GM21717 (cell line): ENCODE measurements around the gene ELANE.

ENCODE experiments used
- ATAC-seq: cut with Tn5 transposase; IDR thresholded peaks from one replicate; pipeline ENCODE4 v1.9.1; 2021; ENCODE audit warnings: mild to moderate bottlenecking, moderate library complexity; ENCODE audit not compliant: unreplicated experiment

The ELANE gene

GRCh38 chr19:852136-853013 is at the start of gene ELANE:
TSS of gene ELANE (plus strand) at chr19:852303. CDS start at chr19:852329, 26 bp downstream.
- no peak for ATAC-seq

- ATAC-seq: no peak
Observed at GRCh38 chr19:802498-803098, 49.5 kb upstream of the ELANE start.

DNA sequence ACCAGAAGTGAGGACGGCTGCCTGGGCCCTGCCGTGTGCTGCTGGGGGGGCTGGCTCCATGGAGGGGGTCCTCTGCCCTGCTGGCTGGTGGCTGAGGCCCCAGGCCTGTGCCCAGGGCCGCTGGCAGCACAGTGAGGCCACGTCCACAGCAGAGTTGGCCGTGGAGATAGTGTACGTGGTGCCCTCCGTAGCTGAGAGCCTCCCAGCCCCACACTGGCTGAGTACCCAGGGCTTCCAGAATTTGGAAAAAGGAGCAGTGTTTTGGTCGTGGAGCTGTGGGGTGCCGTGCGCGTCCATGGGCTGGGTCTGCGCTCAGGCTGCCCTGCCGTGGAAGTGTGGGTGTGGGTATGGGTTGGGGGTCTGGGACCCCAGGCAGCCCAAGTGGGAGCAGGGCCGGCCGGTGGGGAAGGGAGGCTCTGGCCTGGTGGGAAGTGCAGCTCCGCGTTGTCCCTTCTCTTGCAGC is 49.0 kb upstream of the ELANE start:
- ATAC-seq: no peak

DNA sequence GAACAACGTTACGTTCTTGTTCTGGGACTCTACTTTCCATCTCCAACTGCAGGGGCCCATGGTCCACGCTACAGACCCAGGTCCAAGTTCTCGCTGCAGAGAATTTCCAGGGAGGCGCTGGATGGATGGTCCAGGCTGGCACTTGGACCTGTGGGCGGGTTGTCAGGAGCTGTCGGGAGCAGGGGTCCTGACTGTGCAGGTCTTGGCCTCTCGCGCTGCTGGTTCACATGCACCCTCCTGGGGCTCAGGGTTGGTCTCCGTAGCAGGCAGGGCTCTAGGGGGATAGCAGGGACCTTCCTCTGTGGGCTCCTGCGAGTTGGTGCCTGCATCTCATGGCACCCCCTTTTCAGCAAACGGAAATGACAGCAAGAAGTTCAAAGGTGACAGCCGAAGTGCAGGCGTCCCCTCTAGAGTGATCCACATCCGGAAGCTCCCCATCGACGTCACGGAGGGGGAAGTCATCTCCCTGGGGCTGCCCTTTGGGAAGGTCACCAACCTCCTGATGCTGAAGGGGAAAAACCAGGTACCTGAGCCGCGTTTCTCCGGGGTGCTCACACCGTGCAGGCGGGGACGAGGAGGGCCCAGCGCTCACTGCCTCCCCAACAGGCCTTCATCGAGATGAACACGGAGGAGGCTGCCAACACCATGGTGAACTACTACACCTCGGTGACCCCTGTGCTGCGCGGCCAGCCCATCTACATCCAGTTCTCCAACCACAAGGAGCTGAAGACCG is 48.3 kb upstream of the ELANE start:
- ATAC-seq: no peak

GRCh38 chr19:804419-805165 is 47.5 kb upstream of the ELANE start:
- ATAC-seq: no peak

DNA sequence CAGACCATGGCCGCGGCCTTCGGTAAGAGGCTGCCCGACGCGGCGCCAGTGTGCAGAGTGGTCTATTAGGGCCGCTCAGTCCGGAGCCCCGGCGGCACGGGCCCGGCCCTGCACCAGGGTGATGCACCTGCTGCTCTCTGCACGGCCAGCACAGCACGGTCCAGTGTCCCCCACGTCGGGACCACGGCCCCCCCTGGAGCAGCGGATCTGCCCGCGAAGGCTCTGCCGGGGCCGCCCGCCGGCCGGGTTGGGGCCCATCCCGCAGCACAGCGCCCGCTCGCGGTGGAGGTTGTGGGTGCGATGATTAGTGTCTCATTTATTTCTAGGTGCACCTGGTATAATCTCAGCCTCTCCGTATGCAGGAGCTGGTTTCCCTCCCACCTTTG is 46.9 kb upstream of the ELANE start:
- no peak for ATAC-seq

DNA sequence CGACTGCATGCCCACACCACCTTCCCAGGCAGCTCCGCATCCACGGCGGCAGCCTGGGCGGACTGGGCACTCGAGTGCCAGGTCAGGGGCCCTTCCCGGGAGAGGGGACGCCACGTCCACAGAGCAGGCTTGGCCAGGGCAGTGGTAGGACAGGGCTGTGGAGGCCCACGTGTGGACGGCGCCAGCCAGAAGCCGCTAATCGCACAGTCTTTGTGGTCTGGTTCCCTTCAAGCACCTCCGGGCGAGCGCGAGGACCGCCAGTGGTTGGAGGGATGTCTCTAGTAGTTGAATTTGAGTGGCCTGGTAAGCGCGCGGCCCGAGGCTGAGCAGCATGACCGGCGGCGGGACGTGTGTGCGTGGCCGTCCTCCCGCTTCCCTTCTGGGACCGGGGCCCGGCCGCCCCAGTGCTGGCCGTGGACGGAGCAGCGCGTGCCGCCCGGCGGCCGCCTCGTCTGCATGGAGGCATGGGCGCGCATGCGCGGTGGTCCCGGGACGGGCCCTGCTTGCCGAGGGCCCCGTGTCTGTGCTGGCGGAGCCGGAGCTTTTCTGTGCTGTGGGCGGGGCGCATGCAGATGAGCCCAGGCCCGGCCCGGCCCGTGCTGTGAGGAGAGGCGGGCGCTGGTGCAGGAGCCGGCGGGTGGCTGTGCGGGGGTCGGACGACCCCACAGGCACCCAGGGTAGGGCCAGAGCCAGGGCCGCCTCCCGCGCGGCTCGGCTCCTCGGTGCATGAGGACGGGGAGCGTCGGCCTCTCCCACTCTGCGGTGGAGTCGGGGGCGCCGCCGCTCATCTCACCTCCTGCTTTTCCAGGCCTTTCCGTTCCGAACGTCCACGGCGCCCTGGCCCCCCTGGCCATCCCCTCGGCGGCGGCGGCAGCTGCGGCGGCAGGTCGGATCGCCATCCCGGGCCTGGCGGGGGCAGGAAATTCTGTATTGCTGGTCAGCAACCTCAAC is 46.2 kb upstream of the ELANE start:
- no peak for ATAC-seq

- ATAC-seq: no peak
Observed at GRCh38 chr19:806815-807421, 45.2 kb upstream of the ELANE start.

GRCh38 chr19:807627-808422 is 44.3 kb upstream of the ELANE start:
- no peak for ATAC-seq

- no peak for ATAC-seq
Observed at GRCh38 chr19:808423-808775, 43.7 kb upstream of the ELANE start.

GRCh38 chr19:810077-810855 is 41.8 kb upstream of the ELANE start:
- ATAC-seq: no peak

- ATAC-seq: no peak
Observed at GRCh38 chr19:810883-811489, 41.1 kb upstream of the ELANE start.

GRCh38 chr19:811506-812048 is 40.5 kb upstream of the ELANE start:
- no peak for ATAC-seq

GRCh38 chr19:812049-812746 is 39.9 kb upstream of the ELANE start:
- no peak for ATAC-seq

GRCh38 chr19:812747-813218 is 39.3 kb upstream of the ELANE start:
- ATAC-seq: no peak
